SK-N-MC (cell line): Measurements from ENCODE around the gene SLC7A8.
"Not testable (repeated sequence)": the region's sequence is repeated elsewhere in the genome, so short reads cannot be mapped to it uniquely, and the experiment has no call there.

ENCODE experiments used
- DNase-seq: peaks from one replicate; pipeline ENCODE4 v3.0.0-alpha.2; 2011; ENCODE audit warnings: low read depth, low spot score
- H3K27ac ChIP-seq: fragments of 200-600 bp; sonication (generic); 2 replicates; pipeline ENCODE4 v1.5.1; 2016; ENCODE audit warnings: mixed run types
- H3K36me3 ChIP-seq: fragments of 200-600 bp; sonication (generic); 2 replicates; pipeline ENCODE4 v1.6.1; 2017; ENCODE audit warnings: antibody characterized with exemption, low read length, mixed read lengths; ENCODE audit not compliant: insufficient read depth
- H3K4me3 ChIP-seq: fragments of 200-600 bp; sonication (generic); 2 replicates; pipeline ENCODE4 v1.5.1; 2016
- H3K9ac ChIP-seq: fragments of 200-600 bp; sonication (generic); 2 replicates; pipeline ENCODE4 v1.8.0; 2017; ENCODE audit warnings: mixed run types, mixed read lengths; ENCODE audit not compliant: insufficient read length
- H3K9me3 ChIP-seq: fragments of 200-600 bp; sonication (generic); 2 replicates; pipeline ENCODE4 v1.6.1; 2017; ENCODE audit warnings: low read depth, mild to moderate bottlenecking, antibody characterized with exemption, low read length, moderate library complexity, mixed read lengths
- EZH2 ChIP-seq: fragments of 200-600 bp; sonication (generic); IDR thresholded peaks from one replicate; pipeline ENCODE4 v1.6.1; 2017; ENCODE audit warnings: antibody characterized with exemption
- FOXP2 ChIP-seq: optimal IDR thresholded peaks from 2 replicates; pipeline ENCODE3; 2011; ENCODE audit warnings: mild to moderate bottlenecking, moderate library complexity; ENCODE audit not compliant: insufficient read depth; ENCODE audit errors: extremely low read length, control extremely low read depth
- POLR2AphosphoS5 ChIP-seq: IDR thresholded peaks from 2 replicates; pipeline ENCODE4 v1.6.1; 2012; ENCODE audit warnings: mild to moderate bottlenecking, low read depth, low read length, borderline replicate concordance

Gene SLC7A8

DNA sequence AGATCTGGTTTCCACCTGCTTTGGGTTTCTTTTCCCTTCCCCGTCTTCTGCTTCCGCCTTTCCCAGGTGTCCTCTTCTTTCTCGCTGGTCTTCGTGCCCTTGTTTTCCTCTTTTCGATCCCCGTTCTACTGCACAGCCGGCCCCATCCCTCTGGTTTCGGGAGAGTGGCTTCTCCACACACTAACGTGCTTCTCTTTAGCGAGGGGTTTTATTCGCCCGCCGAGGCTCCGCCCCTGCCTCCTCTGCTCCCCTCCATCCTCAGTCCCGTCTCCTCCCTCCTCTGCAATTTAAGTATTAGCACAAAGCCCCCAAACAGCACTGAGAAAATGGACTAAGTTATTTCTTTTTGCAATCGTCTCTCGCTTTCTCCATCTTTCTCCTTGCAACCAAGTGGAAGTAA lies at the start of gene SLC7A8:
SLC7A8 (minus strand) TSS at position 182 of the 400 bp plus-strand sequence. CDS start 746 bp downstream, outside the sequence.
- TF ChIP-seq POLR2AphosphoS5 (peak; percentile 97), FOXP2 (no peak), EZH2 (no peak)
- no peaks in the 10 kb centered on the region for H3K36me3 ChIP-seq
- H3K4me3 ChIP-seq: peak within 1 kb of the TSS; percentile 84
- H3K9ac ChIP-seq: peak within 1 kb of the TSS; percentile 69
- H3K9me3 ChIP-seq: no peaks in the 10 kb centered on the region
- no peak for DNase-seq
- H3K27ac ChIP-seq: 0 out of 2 replicates have a peak within 1 kb of the TSS, but pooled peaks have one; percentile 78

- H3K9ac ChIP-seq, DNase-seq, H3K9me3 ChIP-seq, H3K36me3 ChIP-seq, H3K27ac ChIP-seq, H3K4me3 ChIP-seq: not testable (repeated sequence)
Observed at GRCh38 chr14:23232241-23232808, 48.9 kb upstream of the SLC7A8 start.

DNA sequence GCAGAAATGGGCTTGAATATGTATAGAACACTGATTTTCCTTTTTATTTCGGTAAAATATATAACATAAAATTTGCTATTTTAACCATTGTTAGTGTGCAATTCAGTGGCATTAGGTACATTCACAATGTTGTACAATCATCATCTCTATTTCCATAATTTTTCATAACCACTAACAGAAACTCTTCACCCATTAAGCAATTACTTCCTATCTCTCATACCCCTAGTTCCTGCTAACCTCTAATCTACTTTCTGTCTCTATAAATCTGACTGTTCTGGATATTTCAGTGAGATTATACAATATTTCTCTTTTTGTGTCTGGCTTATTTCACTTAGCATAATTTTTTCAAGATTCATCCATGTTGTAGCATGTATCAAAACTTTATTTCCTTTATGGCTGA lies 45.4 kb upstream of the SLC7A8 start:
- Histone ChIP-seq H3K4me3 (no peak overlapping the region), H3K9ac (no peak overlapping the region), H3K9me3 (no peaks in the 10 kb centered on the region), H3K27ac (no peak overlapping the region), H3K36me3 (no peaks in the 10 kb centered on the region)
- TF ChIP-seq POLR2AphosphoS5 (no peak), EZH2 (no peak), FOXP2 (no peak)
- no peak for DNase-seq

- H3K4me3 ChIP-seq: no peak overlapping the region
- no peak overlapping the region for H3K9ac ChIP-seq
- no peak for DNase-seq
- H3K36me3 ChIP-seq: no peaks in the 10 kb centered on the region
- no peak for TF ChIP-seq POLR2AphosphoS5
- no peak for TF ChIP-seq FOXP2
- no peak for TF ChIP-seq EZH2
- no peak overlapping the region for H3K27ac ChIP-seq
- H3K9me3 ChIP-seq: no peaks in the 10 kb centered on the region
Observed at GRCh38 chr14:23227566-23227965, 44.1 kb upstream of the SLC7A8 start.

DNA sequence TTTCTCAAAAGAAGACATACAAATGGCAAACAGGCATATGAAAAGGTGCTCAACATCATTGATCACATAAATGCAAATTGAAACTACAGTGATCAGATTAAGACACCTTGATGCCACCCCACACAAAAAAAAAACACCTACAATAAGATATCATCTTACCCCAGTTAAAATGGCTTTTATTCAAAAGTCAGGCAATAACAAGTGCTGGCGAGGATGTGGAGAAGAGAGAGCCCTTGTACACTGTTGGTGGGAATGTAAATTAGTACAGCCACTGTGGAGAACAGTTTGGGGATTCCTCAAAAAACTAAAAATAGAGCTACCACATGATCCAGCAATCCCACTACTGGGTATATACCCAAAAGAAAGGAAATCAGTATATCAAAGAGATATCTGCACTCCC lies 41.5 kb upstream of the SLC7A8 start:
- H3K9ac ChIP-seq, H3K9me3 ChIP-seq, H3K4me3 ChIP-seq, H3K36me3 ChIP-seq, H3K27ac ChIP-seq, DNase-seq: not testable (repeated sequence)

- Histone ChIP-seq H3K4me3 (no peak overlapping the region), H3K9ac (no peak overlapping the region), H3K36me3 (no peaks in the 10 kb centered on the region), H3K27ac (no peak overlapping the region), H3K9me3 (no peaks in the 10 kb centered on the region)
- no peak for DNase-seq
- TF ChIP-seq FOXP2 (no peak), EZH2 (no peak), POLR2AphosphoS5 (no peak)
Observed at GRCh38 chr14:23219075-23219474, 35.6 kb upstream of the SLC7A8 start.

GRCh38 chr14:23217032-23218020 lies 33.9 kb upstream of the SLC7A8 start:
- no peak overlapping the region for H3K4me3 ChIP-seq
- H3K9ac ChIP-seq: no peak overlapping the region
- no peaks in the 10 kb centered on the region for H3K9me3 ChIP-seq
- no peak for TF ChIP-seq FOXP2
- no peak for TF ChIP-seq EZH2
- TF ChIP-seq POLR2AphosphoS5: no peak
- DNase-seq: no peak
- no peak overlapping the region for H3K27ac ChIP-seq
- H3K36me3 ChIP-seq: no peaks in the 10 kb centered on the region

- no peak overlapping the region for H3K4me3 ChIP-seq
- H3K9ac ChIP-seq: no peak overlapping the region
- no peak for DNase-seq
- TF ChIP-seq EZH2 (no peak), FOXP2 (no peak), POLR2AphosphoS5 (no peak)
- no peaks in the 10 kb centered on the region for H3K36me3 ChIP-seq
- no peaks in the 10 kb centered on the region for H3K9me3 ChIP-seq
- H3K27ac ChIP-seq: no peak overlapping the region
Observed at GRCh38 chr14:23215421-23215820, 32.0 kb upstream of the SLC7A8 start.
